ENCODE measurements around the gene GAREM1. TPM values are rescaled to one million over a fixed set of nuclear protein-coding genes. Genes with fewer than 3 reads are reported as not detected.

Gene GAREM1
- total and polyA plus RNA-seq, 9 of the 15 experiments (the other 6 are each of a cell fraction or from before 2014, with no cell fraction given) = 0.03 to 0.33 (median 0.07) TPM; not detected in 1

GRCh38 chr18:32381761-32382160, 88.9 kb downstream of the GAREM1 start:
- no TSS peak for BruUV-seq (replicated peaks)
- no peaks in the 10 kb centered on the region for H3K27me3 ChIP-seq (ENCODE audit: control insufficient read depth in 2 of 2, insufficient read depth in 2 of 2, low read length in 2 of 2)
- no peaks in the 10 kb centered on the region for H3K36me3 ChIP-seq (ENCODE audit: control insufficient read depth, insufficient read depth, low read length)
- H2AFZ ChIP-seq (ENCODE audit: low read depth, low read length) = no peak overlapping the region
- ChIA-PET POLR2A (no interaction called here), CTCF (ENCODE audit: low intra/inter-chr PET ratio) (no interaction called here)
- no peak overlapping the region for H3K4me3 ChIP-seq
- DNase-seq (ENCODE audit: extremely low read depth in 1 of 4, low spot score in 3 of 4) (no peak), ATAC-seq (no peak), FAIRE-seq (no peak)
- TF ChIP-seq MITF (IDR thresholded peaks at IDR 0.05) (no peak), TFAM (CRISPR knock-in tag; conservative IDR thresholded peaks at IDR 0.05) (no peak), FOXK2 (conservative IDR thresholded peaks at IDR 0.05 in 1 of 2, IDR thresholded peaks at IDR 0.05 in 1 of 2; ENCODE audit: low read depth in 2 of 2) (no peak), SMAD1 (IDR thresholded peaks at IDR 0.05; ENCODE audit: low read depth, low read length, partially characterized antibody) (no peak), ZBTB2 (IDR thresholded peaks at IDR 0.05) (no peak), ZNF764 (CRISPR knock-in tag; IDR thresholded peaks at IDR 0.05; ENCODE audit: low read depth) (no peak), POLR2A (conservative IDR thresholded peaks at IDR 0.05) (no peak), EWSR1 (IDR thresholded peaks at IDR 0.05; ENCODE audit: borderline replicate concordance, low read depth, partially characterized antibody) (no peak), SAP30 (IDR thresholded peaks at IDR 0.05; ENCODE audit: borderline replicate concordance, insufficient read depth, low read depth, low read length, poor library complexity, severe bottlenecking) (no peak), RAD21 (CRISPR knock-in tag; conservative IDR thresholded peaks at IDR 0.05 in 1 of 2, IDR thresholded peaks at IDR 0.05 in 1 of 2) (no peak), BDP1 (IDR thresholded peaks at IDR 0.05; ENCODE audit: insufficient read depth, insufficient read length) (no peak), RBFOX2 (IDR thresholded peaks at IDR 0.05; ENCODE audit: low read depth, low read length) (no peak), CREB5 (CRISPR knock-in tag; IDR thresholded peaks at IDR 0.05) (no peak)
- 5% methylated on average over 2 of the region's 2 CpGs for WGBS (ENCODE audit: insufficient coverage, low coverage, missing lambda C conversion rate)
- H3K9ac ChIP-seq (ENCODE audit: insufficient read depth in 1 of 2, low read depth in 2 of 2, low read length in 2 of 2) = no peak overlapping the region
- intact Hi-C loops (cut with micrococcal nuclease) = no loop called here
- no peak overlapping the region for H3K4me2 ChIP-seq (ENCODE audit: insufficient read depth, low read length)
- in situ Hi-C loops (cut with MboI) = no loop called here
- no peaks in the 10 kb centered on the region for H4K20me1 ChIP-seq (replicated peaks; ENCODE audit: control insufficient read depth, insufficient read depth, low read length)
- H3K9me1 ChIP-seq (ENCODE audit: control insufficient read depth, insufficient read depth, low read length) = no peaks in the 10 kb centered on the region
- H3K9me3 ChIP-seq (replicated peaks; ENCODE audit: control insufficient read depth, insufficient read depth, low read depth, low read length) = no peaks in the 10 kb centered on the region
- no peak overlapping the region for H3K27ac ChIP-seq (ENCODE audit: extremely low read depth, low read depth, low read length)
- H3K79me2 ChIP-seq (ENCODE audit: control insufficient read depth, insufficient read depth, low read length) = no peaks in the 10 kb centered on the region
- H3K4me1 ChIP-seq (replicated peaks in 1 of 2; ENCODE audit: control insufficient read depth in 2 of 2, insufficient read depth in 2 of 2, low read length in 2 of 2) = no peaks in the 10 kb centered on the region
